ENCODE data around the gene STK17B. TPM values are rescaled to one million over a fixed set of nuclear protein-coding genes. Genes with fewer than 3 reads are reported as not detected.

The STK17B gene
- total RNA-seq, 1 donor from 2014 or later: 42.6 TPM

- peak; percentile 34 for DNase-seq (ENCODE audit: low read depth)
- H3K27ac Mint-ChIP-seq (ENCODE audit: unreplicated experiment): peak overlapping the region; percentile 70
- H3K27ac ChIP-seq (ENCODE audit: low read depth, low read length): peak overlapping the region; percentile 6
- FAIRE-seq: no peak
- no peaks in the 10 kb centered on the region for H3K79me2 ChIP-seq (ENCODE audit: insufficient read depth, low read length)
- H3K27me3 ChIP-seq (ENCODE audit: insufficient read depth, low read length): no peaks in the 10 kb centered on the region
- H4K20me1 ChIP-seq (ENCODE audit: insufficient read depth, low read length): no peaks in the 10 kb centered on the region
- H3K36me3 Mint-ChIP-seq (ENCODE audit: low read depth, unreplicated experiment): peaks cover 36% of the 10 kb centered on the region
- H3K36me3 ChIP-seq (ENCODE audit: insufficient read depth, low read length): peaks cover 27% of the 10 kb centered on the region
- H3K9ac ChIP-seq (ENCODE audit: low read length): no peak overlapping the region
- peaks cover 14% of the 10 kb centered on the region for H3K9me3 Mint-ChIP-seq (ENCODE audit: unreplicated experiment)
- no peak for TF ChIP-seq CTCF (IDR thresholded peaks at IDR 0.05; ENCODE audit: insufficient read depth, low read depth, low read length)
- no peak for TF ChIP-seq EZH2 (IDR thresholded peaks at IDR 0.05; ENCODE audit: insufficient read depth, low read length)
- no peak overlapping the region for H3K4me3 Mint-ChIP-seq (ENCODE audit: unreplicated experiment)
- H3K9me3 ChIP-seq (ENCODE audit: insufficient read depth, low read depth, low read length): peaks cover 5% of the 10 kb centered on the region
- H2AFZ ChIP-seq (ENCODE audit: low read depth, low read length): no peak overlapping the region
- peaks cover 26% of the 10 kb centered on the region for H3K4me1 Mint-ChIP-seq (ENCODE audit: low read depth, unreplicated experiment)
- H3K4me1 ChIP-seq (ENCODE audit: insufficient read depth, low read length): no peaks in the 10 kb centered on the region
- H3K27me3 Mint-ChIP-seq (ENCODE audit: low read depth, unreplicated experiment): no peaks in the 10 kb centered on the region
- H3K4me3 ChIP-seq (ENCODE audit: insufficient read depth, low read depth, low read length): no peak overlapping the region
- H3K4me2 ChIP-seq (ENCODE audit: low read length): no peak overlapping the region
These were observed 34.1 kb downstream of the STK17B start for GRCh38 chr2:196137271-196137670.

- TF ChIP-seq CTCF (IDR thresholded peaks at IDR 0.05; ENCODE audit: insufficient read depth, low read depth, low read length): no peak
- no peak for TF ChIP-seq EZH2 (IDR thresholded peaks at IDR 0.05; ENCODE audit: insufficient read depth, low read length)
- Histone ChIP-seq H3K27ac (ENCODE audit: low read depth, low read length) (no peak overlapping the region), H3K9me3 (ENCODE audit: insufficient read depth, low read depth, low read length) (peaks cover 14% of the 10 kb centered on the region), H3K4me3 (ENCODE audit: insufficient read depth, low read depth, low read length) (no peak overlapping the region), H3K79me2 (ENCODE audit: insufficient read depth, low read length) (no peaks in the 10 kb centered on the region), H3K4me1 (ENCODE audit: insufficient read depth, low read length) (no peaks in the 10 kb centered on the region), H3K36me3 (ENCODE audit: insufficient read depth, low read length) (peaks cover 27% of the 10 kb centered on the region), H3K4me2 (ENCODE audit: low read length) (no peak overlapping the region), H3K27me3 (ENCODE audit: insufficient read depth, low read length) (no peaks in the 10 kb centered on the region), H2AFZ (ENCODE audit: low read depth, low read length) (no peak overlapping the region), H4K20me1 (ENCODE audit: insufficient read depth, low read length) (no peaks in the 10 kb centered on the region), H3K9ac (ENCODE audit: low read length) (no peak overlapping the region)
- H3K27me3 Mint-ChIP-seq (ENCODE audit: low read depth, unreplicated experiment): no peaks in the 10 kb centered on the region
- DNase-seq (ENCODE audit: low read depth) (peak; percentile 24), FAIRE-seq (no peak)
- peaks cover 47% of the 10 kb centered on the region for H3K36me3 Mint-ChIP-seq (ENCODE audit: low read depth, unreplicated experiment)
- no peak overlapping the region for H3K4me3 Mint-ChIP-seq (ENCODE audit: unreplicated experiment)
- peaks cover 23% of the 10 kb centered on the region for H3K9me3 Mint-ChIP-seq (ENCODE audit: unreplicated experiment)
- peaks cover 26% of the 10 kb centered on the region for H3K4me1 Mint-ChIP-seq (ENCODE audit: low read depth, unreplicated experiment)
- peak overlapping the region; percentile 63 for H3K27ac Mint-ChIP-seq (ENCODE audit: unreplicated experiment)
These were observed 35.2 kb downstream of the STK17B start for GRCh38 chr2:196136151-196136550.
